HCT116 (cell line): ENCODE data around the gene ADD1.

Source experiments
- ATF3 ChIP-seq: IDR thresholded peaks from 2 replicates; pipeline ENCODE4 v1.6.1; 2012
- CEBPB ChIP-seq: IDR thresholded peaks from 2 replicates; pipeline ENCODE4 v1.6.1; 2012; ENCODE audit warnings: low read depth
- CTCF ChIP-seq, 3 experiments: fragments of 200-600 bp in 1 of 3; sonication (generic) in 1 of 3; IDR thresholded peaks in 2 of 3; conservative IDR thresholded peaks in 1 of 3; 2 replicates each; pipeline ENCODE4 v1.5.1; 2012 to 2017; ENCODE audit warnings: low read depth in 2 of 3, low read length in 2 of 3, antibody characterized with exemption in 1 of 3, borderline replicate concordance in 1 of 3, control low read depth in 1 of 3, mild to moderate bottlenecking in 1 of 3, mixed read lengths in 1 of 3, mixed run types in 1 of 3, moderate library complexity in 1 of 3; ENCODE audit not compliant: insufficient read depth in 1 of 3
- YY1 ChIP-seq: IDR thresholded peaks from 2 replicates; pipeline ENCODE4 v1.6.1; 2011; ENCODE audit warnings: low read length, low read depth, moderate library complexity, mild to moderate bottlenecking; ENCODE audit not compliant: insufficient replicate concordance; ENCODE audit errors: extremely low read depth
- ZBTB33 ChIP-seq: IDR thresholded peaks from 2 replicates; pipeline ENCODE4 v1.6.1; 2011; ENCODE audit warnings: mild to moderate bottlenecking, low read length, moderate library complexity; ENCODE audit not compliant: insufficient replicate concordance; ENCODE audit errors: extremely low read depth
- ZFX ChIP-seq: fragments of 450-650 bp; IDR thresholded peaks from 2 replicates; pipeline ENCODE4 v1.6.1; 2017

- TF ChIP-seq ATF3 (no peak), CTCF (IDR thresholded peaks at IDR 0.05 in 2 of 3, conservative IDR thresholded peaks at IDR 0.05 in 1 of 3; ENCODE audit: borderline replicate concordance in 1 of 3, insufficient read depth in 1 of 3, low read depth in 2 of 3, low read length in 2 of 3) (no peak), ZBTB33 (no peak), CEBPB (no peak), ZFX (no peak), YY1 (no peak)
These were observed 869 bp upstream of the ADD1 start for GRCh38 chr4:2842687-2843262.
